B cell (primary cell): Measurements from ENCODE around the gene HNRNPK. TPM values are rescaled to one million over a fixed set of nuclear protein-coding genes. Genes with fewer than 3 reads are reported as not detected.

Experiments used
- ATAC-seq: fragments of 200-7000 bp; cut with Tn5 transposase; one replicate; pipeline ENCODE4 v1.10.0; 2021; ENCODE audit warnings: low read depth, mild to moderate bottlenecking, moderate number of reproducible peaks, moderate library complexity
- CTCF ChIA-PET: fragments of 350-600 bp; sonication (Branson Sonifier 250); formaldehyde crosslinking; loops from one replicate; lab custom pipeline; 2021; ENCODE audit warnings: antibody characterized with exemption, inconsistent platforms; lab: Charles Lee
- POLR2A ChIA-PET: fragments of 350-600 bp; sonication (Branson Sonifier 250); formaldehyde crosslinking; loops from one replicate; lab custom pipeline; 2021; ENCODE audit warnings: antibody characterized with exemption; lab: Charles Lee
- DNase-seq: peaks from one replicate; pipeline ENCODE4 v3.0.0; 2013
- H2AFZ ChIP-seq: 2 replicates; pipeline ENCODE4 v1.6.1; 2012; ENCODE audit warnings: mild to moderate bottlenecking, low read depth, low read length; ENCODE audit not compliant: insufficient read depth, poor library complexity, severe bottlenecking
- H3K27ac ChIP-seq, 2 donors: 1 replicate in 1 of 2; 2 replicates in 1 of 2; pipeline ENCODE4 v1.5.1; 2012 to 2013; ENCODE audit warnings: low read length in 2 of 2, mild to moderate bottlenecking in 2 of 2, moderate library complexity in 1 of 2
- H3K27me3 ChIP-seq, 4 experiments: fragments of 200-600 bp in 1 of 4; sonication (generic) in 1 of 4; replicated peaks in 1 of 4; 1 replicate in 2 of 4; 2 replicates in 2 of 4; pipeline versions ENCODE4 v1.6.1 to v1.7.0; 2013 to 2016; ENCODE audit warnings: low read length in 3 of 4, mild to moderate bottlenecking in 2 of 4, mixed read lengths in 1 of 4, moderate library complexity in 1 of 4; ENCODE audit not compliant: insufficient read depth in 4 of 4, control insufficient read depth in 3 of 4; ENCODE audit errors: control extremely low read depth in 1 of 4
- H3K36me3 ChIP-seq, 2 experiments: replicated peaks in 1 of 2; 1 replicate in 1 of 2; 2 replicates in 1 of 2; pipeline versions ENCODE4 v1.6.1 to v1.7.1; 2013; ENCODE audit warnings: low read length in 1 of 2; ENCODE audit not compliant: insufficient read depth in 2 of 2, control insufficient read depth in 1 of 2; ENCODE audit errors: control extremely low read depth in 1 of 2, extremely low read depth in 1 of 2
- H3K4me1 ChIP-seq, 2 donors: fragments of 200-600 bp in 1 of 2; sonication (generic) in 1 of 2; 1 replicate in 1 of 2; 2 replicates in 1 of 2; pipeline versions ENCODE4 v1.5.1 to v1.6.1; 2013 to 2017; ENCODE audit warnings: low read length in 2 of 2; ENCODE audit not compliant: control insufficient read depth in 2 of 2, insufficient read depth in 2 of 2
- H3K4me2 ChIP-seq: replicated peaks from 2 replicates; pipeline ENCODE3; 2012; ENCODE audit warnings: mild to moderate bottlenecking, low read depth, low read length; ENCODE audit not compliant: poor library complexity, severe bottlenecking
- H3K4me3 ChIP-seq, 5 experiments: fragments of 200-600 bp in 1 of 5; sonication (generic) in 1 of 5; 1 replicate in 3 of 5; 2 replicates in 2 of 5; pipeline versions ENCODE4 v1.5.1 to v1.7.0; 2011 to 2016; ENCODE audit warnings: low read length in 4 of 5, mild to moderate bottlenecking in 4 of 5, low read depth in 2 of 5, control low read depth in 1 of 5, moderate library complexity in 1 of 5; ENCODE audit not compliant: insufficient read depth in 1 of 5; ENCODE audit errors: control extremely low read depth in 1 of 5, extremely low read depth in 1 of 5
- H3K79me2 ChIP-seq: fragments of 200-600 bp; sonication (generic); one replicate; pipeline ENCODE4 v1.6.0; 2016; ENCODE audit warnings: low read length; ENCODE audit not compliant: control insufficient read depth, insufficient read depth
- H3K9ac ChIP-seq: fragments of 200-600 bp; sonication (generic); 2 replicates; pipeline ENCODE4 v1.6.1; 2017; ENCODE audit warnings: mild to moderate bottlenecking, low read length, moderate library complexity
- H3K9me3 ChIP-seq, 3 donors: one replicate each; pipeline versions ENCODE4 v1.6.1 to v1.7.1; 2013; ENCODE audit warnings: low read length in 2 of 3; ENCODE audit not compliant: control insufficient read depth in 2 of 3, insufficient read depth in 1 of 3; ENCODE audit errors: control extremely low read depth in 1 of 3
- H4K20me1 ChIP-seq: 2 replicates; pipeline ENCODE4 v1.6.0; 2012; ENCODE audit warnings: mild to moderate bottlenecking, low read length; ENCODE audit not compliant: insufficient read depth, control insufficient read depth, poor library complexity, severe bottlenecking
- H3K27ac Mint-ChIP-seq: one replicate; pipeline ENCODE4 v1.8.0; 2021; ENCODE audit warnings: mixed read lengths
- H3K27me3 Mint-ChIP-seq: one replicate; pipeline ENCODE4 v1.8.0; 2021; ENCODE audit warnings: mixed read lengths
- H3K4me1 Mint-ChIP-seq: one replicate; pipeline ENCODE4 v1.8.0; 2021; ENCODE audit warnings: mixed read lengths
- H3K4me3 Mint-ChIP-seq: one replicate; pipeline ENCODE4 v1.8.0; 2021; ENCODE audit warnings: mixed read lengths
- H3K9me3 Mint-ChIP-seq: one replicate; pipeline ENCODE4 v1.8.0; 2022; ENCODE audit warnings: mixed read lengths; ENCODE audit not compliant: insufficient read depth
- EZH2 ChIP-seq: IDR thresholded peaks from 2 replicates; pipeline ENCODE4 v1.6.1; 2012; ENCODE audit warnings: borderline replicate concordance, low read depth, mild to moderate bottlenecking, moderate library complexity, low read length; ENCODE audit not compliant: insufficient read depth, poor library complexity, severe bottlenecking
- WGBS: methylation state at CpG from one replicate; pipeline ENCODE4 v1.1.5; 2013; ENCODE audit warnings: missing lambda C conversion rate; ENCODE audit not compliant: insufficient coverage; 5-methylcytosine and 5-hydroxymethylcytosine counted together
- intact Hi-C: fragments of 100-400 bp; cut with micrococcal nuclease; formaldehyde crosslinking; loops from one replicate; pipeline ENCODE4 v1.10.0; 2022
- polyA plus RNA-seq: library from polyadenylated mRNA; depleted of rRNA; stranded (reverse); fragments of >200 nt; gene quantifications from 2 replicates; pipeline ENCODE4 v1.2.3, GENCODE V29; 2012
- total RNA-seq, 2 donors: library from RNA; stranded (reverse); fragments of 120-200 nt in 1 of 2; gene quantifications; 1 replicate in 1 of 2; 2 replicates in 1 of 2; pipeline versions ENCODE4 v1.2.3 to v1.2.4, GENCODE V29; 2013 to 2022
- TF ChIP-seq, protein P1 (sequence below): fragments of 200-600 bp; IDR thresholded peaks from one replicate; pipeline ENCODE4 v1.8.0; 2022; ENCODE audit warnings: antibody characterized with exemption, mild to moderate bottlenecking

Gene HNRNPK
- total and polyA plus RNA-seq, 2 donors (not counting 1 experiment from before 2014, with no cell fraction given) = 210 to 524 TPM

DNA sequence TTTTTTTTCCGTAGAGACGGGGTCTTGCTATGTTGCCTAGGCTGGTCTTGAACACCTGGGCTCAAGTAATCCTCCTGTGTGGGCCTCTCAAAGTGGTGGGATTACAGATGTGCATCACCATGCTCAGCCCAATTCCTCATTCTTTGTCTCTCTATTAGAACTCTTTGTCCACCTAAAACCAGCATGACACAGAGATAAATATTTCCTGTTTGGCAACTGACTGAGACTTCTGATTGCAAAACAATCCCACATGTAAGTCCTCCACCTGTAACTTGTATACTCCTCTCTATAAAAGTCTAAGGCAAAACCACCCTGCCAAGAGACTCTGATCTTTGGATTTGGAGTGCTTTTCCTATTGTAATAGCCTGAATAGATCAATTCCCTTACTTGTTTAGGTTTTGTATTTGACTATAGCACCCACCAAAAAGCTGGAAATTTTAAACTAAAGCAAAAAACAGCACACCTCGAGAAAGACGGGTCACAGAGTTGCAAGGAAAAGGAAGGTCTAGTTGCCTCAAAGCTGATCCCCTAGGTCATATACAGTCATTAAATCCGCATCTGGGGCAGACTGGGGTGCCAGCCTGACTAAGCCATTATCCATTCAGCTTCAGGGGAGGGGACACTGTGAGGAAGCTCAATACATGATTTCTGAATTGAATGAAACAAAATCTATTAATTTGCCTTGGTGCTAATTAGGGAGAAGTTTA is 45.3 kb downstream of the HNRNPK start:
- DNase-seq = no peak
- no peak for ATAC-seq
- WGBS = 71% methylated on average over 2 of the region's 5 CpGs
- no peak overlapping the region for H3K4me2 ChIP-seq
- H3K9me3 ChIP-seq = no peaks in the 10 kb centered on the region
- no peaks in the 10 kb centered on the region for H3K9me3 Mint-ChIP-seq
- TF ChIP-seq EZH2 = no peak
- TF ChIP-seq, protein P1, sequence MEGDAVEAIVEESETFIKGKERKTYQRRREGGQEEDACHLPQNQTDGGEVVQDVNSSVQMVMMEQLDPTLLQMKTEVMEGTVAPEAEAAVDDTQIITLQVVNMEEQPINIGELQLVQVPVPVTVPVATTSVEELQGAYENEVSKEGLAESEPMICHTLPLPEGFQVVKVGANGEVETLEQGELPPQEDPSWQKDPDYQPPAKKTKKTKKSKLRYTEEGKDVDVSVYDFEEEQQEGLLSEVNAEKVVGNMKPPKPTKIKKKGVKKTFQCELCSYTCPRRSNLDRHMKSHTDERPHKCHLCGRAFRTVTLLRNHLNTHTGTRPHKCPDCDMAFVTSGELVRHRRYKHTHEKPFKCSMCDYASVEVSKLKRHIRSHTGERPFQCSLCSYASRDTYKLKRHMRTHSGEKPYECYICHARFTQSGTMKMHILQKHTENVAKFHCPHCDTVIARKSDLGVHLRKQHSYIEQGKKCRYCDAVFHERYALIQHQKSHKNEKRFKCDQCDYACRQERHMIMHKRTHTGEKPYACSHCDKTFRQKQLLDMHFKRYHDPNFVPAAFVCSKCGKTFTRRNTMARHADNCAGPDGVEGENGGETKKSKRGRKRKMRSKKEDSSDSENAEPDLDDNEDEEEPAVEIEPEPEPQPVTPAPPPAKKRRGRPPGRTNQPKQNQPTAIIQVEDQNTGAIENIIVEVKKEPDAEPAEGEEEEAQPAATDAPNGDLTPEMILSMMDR = no peak
- CTCF ChIA-PET = interaction anchor here (0.9 to 3.6 kb wide), 5 partner anchors 10 to 380 kb away, joined by 3 to 54 read pairs (median 3); no protein-coding TSS in a partner anchor
- no peaks in the 10 kb centered on the region for H3K4me1 Mint-ChIP-seq
- H3K27me3 Mint-ChIP-seq = no peaks in the 10 kb centered on the region
- no peaks in the 10 kb centered on the region for H3K4me1 ChIP-seq
- H3K9ac ChIP-seq = no peak overlapping the region
- H3K27ac ChIP-seq = no peak overlapping the region
- no peak overlapping the region for H2AFZ ChIP-seq
- H3K79me2 ChIP-seq = no peaks in the 10 kb centered on the region
- intact Hi-C loops = no loop called here
- POLR2A ChIA-PET = no interaction called here
- H3K27ac Mint-ChIP-seq = no peak overlapping the region
- H3K27me3 ChIP-seq = no peaks in the 10 kb centered on the region
- no peak overlapping the region for H3K4me3 Mint-ChIP-seq
- no peak overlapping the region for H3K4me3 ChIP-seq
- no peaks in the 10 kb centered on the region for H4K20me1 ChIP-seq
- H3K36me3 ChIP-seq = no peaks in the 10 kb centered on the region

DNA sequence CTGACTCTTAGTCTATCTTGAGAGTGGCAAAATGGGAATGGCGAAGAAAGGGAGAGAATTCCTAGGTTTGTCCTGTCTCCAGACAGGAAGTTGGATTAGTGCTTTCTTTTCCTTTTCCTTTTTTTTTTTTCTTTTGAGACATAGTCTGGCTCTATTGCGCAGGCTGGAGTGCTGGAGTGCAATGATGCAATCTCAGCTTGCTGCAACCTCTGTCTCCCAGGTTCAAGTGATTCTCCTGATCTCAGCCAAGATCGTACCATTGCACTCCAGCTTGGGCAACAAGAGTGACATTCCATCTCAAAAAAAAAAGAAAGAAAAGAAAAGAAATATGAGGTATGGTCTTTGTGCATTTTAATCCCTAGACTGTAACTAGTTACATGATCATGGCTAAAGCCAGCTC is 46.2 kb downstream of the HNRNPK start:
- no CpG with 5 or more reads among the region's 3 CpGs for WGBS
- no peak for ATAC-seq
- H3K27ac Mint-ChIP-seq = no peak overlapping the region

More for the DNA sequence above, 46.2 kb downstream of the HNRNPK start:
- POLR2A ChIA-PET = no interaction called here
- Histone ChIP-seq H3K4me3 (no peak overlapping the region), H3K4me2 (no peak overlapping the region), H3K27me3 (no peaks in the 10 kb centered on the region), H4K20me1 (no peaks in the 10 kb centered on the region), H2AFZ (no peak overlapping the region), H3K9me3 (no peaks in the 10 kb centered on the region), H3K36me3 (no peaks in the 10 kb centered on the region), H3K9ac (no peak overlapping the region), H3K4me1 (no peaks in the 10 kb centered on the region), H3K79me2 (no peaks in the 10 kb centered on the region), H3K27ac (no peak overlapping the region)
- no peak for DNase-seq
- intact Hi-C loops = no loop called here
- CTCF ChIA-PET = interaction anchor here (0.7 to 1.2 kb wide), 5 partner anchors 8 to 360 kb away, joined by 3 to 7 read pairs (median 5); no protein-coding TSS in a partner anchor
- TF ChIP-seq EZH2 = no peak
- TF ChIP-seq, protein P1 = no peak
- Mint-ChIP-seq H3K27me3 (no peaks in the 10 kb centered on the region), H3K9me3 (no peaks in the 10 kb centered on the region), H3K4me3 (no peak overlapping the region), H3K4me1 (no peaks in the 10 kb centered on the region)
